Endothelial cell of umbilical vein (primary cell): ENCODE data around the gene ACTG2. TPM values are rescaled to one million over a fixed set of nuclear protein-coding genes. Genes with fewer than 3 reads are reported as not detected.

Experiments used
- BruUV-seq: library from RNA; stranded (reverse); fragments of 400-500 nt; replicated peaks from 2 replicates; lab custom pipeline; 2021; lab: Mats Ljungman, UMichigan
- CTCF ChIA-PET: fragments of 300-600, 350-600 bp; sonication (Branson Sonifier 250); formaldehyde crosslinking; loops from one replicate; lab custom pipeline; 2021; ENCODE audit warnings: antibody characterized with exemption, inconsistent platforms; lab: Charles Lee
- POLR2A ChIA-PET: fragments of 300-600, 350-600 bp; sonication (Branson Sonifier 250); formaldehyde crosslinking; loops from one replicate; lab custom pipeline; 2021; ENCODE audit warnings: antibody characterized with exemption, inconsistent platforms; lab: Charles Lee
- DNase-seq: peaks from one replicate; pipeline ENCODE4 v3.0.0-alpha.2; 2011; ENCODE audit warnings: low read depth, low spot score
- FAIRE-seq: peaks from 2 replicates; lab custom pipeline; 2011; peaks lifted over from hg19 to GRCh38; lab: Jason Lieb, UNC
- H2AFZ ChIP-seq: 2 replicates; pipeline ENCODE4 v1.6.0; 2012; ENCODE audit warnings: low read depth, low read length, control low read depth, inconsistent platforms
- H3K27ac ChIP-seq: 2 replicates; pipeline ENCODE4 v1.5.1; 2011; ENCODE audit warnings: low read depth, mild to moderate bottlenecking, control low read depth, low read length, moderate library complexity; ENCODE audit not compliant: insufficient read depth
- H3K27me3 ChIP-seq, 2 experiments: 2 replicates each; pipeline versions ENCODE4 v1.6.0 to v1.6.1; 2011; ENCODE audit warnings: low read length in 2 of 2, mixed read lengths in 1 of 2; ENCODE audit not compliant: control insufficient read depth in 2 of 2, insufficient read depth in 2 of 2
- H3K36me3 ChIP-seq, 2 experiments: 2 replicates in 1 of 2; 3 replicates in 1 of 2; pipeline ENCODE4 v1.5.1; 2011; ENCODE audit warnings: low read length in 2 of 2, mild to moderate bottlenecking in 1 of 2, moderate library complexity in 1 of 2; ENCODE audit not compliant: control insufficient read depth in 2 of 2, insufficient read depth in 2 of 2; ENCODE audit errors: extremely low read depth in 1 of 2
- H3K4me1 ChIP-seq: 3 replicates; pipeline ENCODE4 v1.5.1; 2011; ENCODE audit warnings: mild to moderate bottlenecking, low read length; ENCODE audit not compliant: control insufficient read depth, insufficient read depth; ENCODE audit errors: extremely low read depth
- H3K4me2 ChIP-seq: 2 replicates; pipeline ENCODE4 v1.6.1; 2011; ENCODE audit warnings: low read length, control low read depth, mixed read lengths; ENCODE audit not compliant: insufficient read depth
- H3K4me3 ChIP-seq, 3 experiments: fragments of 200-600 bp in 1 of 3; sonication (generic), shearing (Covaris generic) in 1 of 3; replicated peaks in 1 of 3; 2 replicates each; pipeline ENCODE4 v1.5.1; 2011 to 2016; ENCODE audit warnings: control low read depth in 3 of 3, low read length in 3 of 3, mild to moderate bottlenecking in 2 of 3, inconsistent platforms in 1 of 3, low read depth in 1 of 3, moderate library complexity in 1 of 3; ENCODE audit not compliant: insufficient read depth in 1 of 3
- H3K79me2 ChIP-seq: 2 replicates; pipeline ENCODE4 v1.6.0; 2012; ENCODE audit warnings: low read length, inconsistent platforms; ENCODE audit not compliant: control insufficient read depth, insufficient read depth
- H3K9ac ChIP-seq: replicated peaks from 2 replicates; pipeline ENCODE3; 2011; ENCODE audit warnings: low read length, control low read depth; ENCODE audit not compliant: insufficient read depth; ENCODE audit errors: extremely low read depth
- H3K9me1 ChIP-seq: replicated peaks from 3 replicates; pipeline ENCODE4 v1.6.0; 2011; ENCODE audit warnings: mild to moderate bottlenecking, low read length; ENCODE audit not compliant: control insufficient read depth, insufficient read depth; ENCODE audit errors: extremely low read depth
- H3K9me3 ChIP-seq: replicated peaks from 2 replicates; pipeline ENCODE4 v1.5.1; 2012; ENCODE audit warnings: low read length, inconsistent platforms; ENCODE audit not compliant: control insufficient read depth, insufficient read depth
- H4K20me1 ChIP-seq: replicated peaks from 2 replicates; pipeline ENCODE3; 2011; ENCODE audit warnings: mild to moderate bottlenecking, low read length; ENCODE audit not compliant: control insufficient read depth, insufficient read depth; ENCODE audit errors: extremely low read depth
- CTCF ChIP-seq, 2 donors: IDR thresholded peaks; 1 replicate in 1 of 2; 2 replicates in 1 of 2; pipeline ENCODE4 v1.5.1; 2011; ENCODE audit warnings: low read length in 2 of 2, mild to moderate bottlenecking in 2 of 2, moderate library complexity in 2 of 2, control low read depth in 1 of 2, inconsistent platforms in 1 of 2, low read depth in 1 of 2; ENCODE audit not compliant: insufficient read depth in 1 of 2; ENCODE audit errors: extremely low read depth in 1 of 2
- EZH2 ChIP-seq: IDR thresholded peaks from 2 replicates; pipeline ENCODE4 v1.6.1; 2012; ENCODE audit warnings: borderline replicate concordance, low read depth, mild to moderate bottlenecking, moderate library complexity, low read length, inconsistent platforms; ENCODE audit not compliant: severe bottlenecking
- FOS ChIP-seq: IDR thresholded peaks from 2 replicates; pipeline ENCODE4 v1.6.1; 2011; ENCODE audit warnings: mild to moderate bottlenecking, low read length, moderate library complexity, borderline replicate concordance; ENCODE audit not compliant: insufficient read depth
- GATA2 ChIP-seq: IDR thresholded peaks from 2 replicates; pipeline ENCODE4 v1.7.0; 2011; ENCODE audit warnings: low read depth, mild to moderate bottlenecking, moderate library complexity, mixed read lengths, low read length; ENCODE audit not compliant: insufficient read length, insufficient read depth
- JUN ChIP-seq: IDR thresholded peaks from 2 replicates; pipeline ENCODE4 v1.6.1; 2011; ENCODE audit warnings: borderline replicate concordance, low read depth; ENCODE audit not compliant: insufficient read length, insufficient read depth
- MAX ChIP-seq: IDR thresholded peaks from 2 replicates; pipeline ENCODE4 v1.6.1; 2011; ENCODE audit not compliant: insufficient read depth, insufficient read length
- MYC ChIP-seq: IDR thresholded peaks from one replicate; pipeline ENCODE4 v1.6.1; 2011; ENCODE audit warnings: mild to moderate bottlenecking, low read depth, low read length
- POLR2A ChIP-seq: IDR thresholded peaks from 2 replicates; pipeline ENCODE4 v1.6.1; 2012; ENCODE audit warnings: low read depth, mild to moderate bottlenecking, control low read depth, low read length
- POLR2AphosphoS5 ChIP-seq: IDR thresholded peaks from 2 replicates; pipeline ENCODE4 v1.6.1; 2012; ENCODE audit warnings: low read depth, mild to moderate bottlenecking, control low read depth, low read length, moderate library complexity; ENCODE audit not compliant: insufficient read depth
- dilution Hi-C: fragments of 300-500 bp; cut with MboI; formaldehyde crosslinking; loops from one replicate; pipeline ENCODE4 v1.15.0; 2019; ENCODE audit warnings: low sequenced_read_pairs; ENCODE audit not compliant: extremely low pct_ligation_motif_present
- intact Hi-C: fragments of 100-400 bp; cut with micrococcal nuclease; formaldehyde crosslinking; loops from one replicate; pipeline ENCODE4 v1.10.0; 2022
- polyA plus RNA-seq, 4 experiments: library from polyadenylated mRNA; depleted of rRNA in 3 of 4; stranded (reverse) in 3 of 4; unstranded in 1 of 4; fragments of >200 nt; gene quantifications; 2 replicates each; pipeline versions ENCODE4 v1.2.1 to v1.2.3, GENCODE V29; 2011 to 2012; ENCODE audit warnings: missing spikeins in 1 of 4
- total RNA-seq: library from RNA; stranded (reverse); gene quantifications from 2 replicates; pipeline ENCODE4 v1.2.3, GENCODE V29; 2021

ACTG2 gene
- total and polyA plus RNA-seq, 2 donors (not counting 3 experiments of a cell fraction or from before 2014, with no cell fraction given) = not detected

GRCh38 chr2:73894475-73894850 lies 1.7 kb downstream of the ACTG2 start:
- DNase-seq = no peak
- TF ChIP-seq EZH2 (no peak), GATA2 (no peak), MAX (no peak), POLR2A (no peak), FOS (no peak), JUN (no peak), MYC (no peak), POLR2AphosphoS5 (no peak), CTCF (IDR thresholded peaks at IDR 0.05; ENCODE audit: extremely low read depth in 1 of 2, insufficient read depth in 1 of 2, low read depth in 1 of 2, low read length in 2 of 2) (no peak)
- H3K4me3 ChIP-seq = no peak overlapping the region
- CTCF ChIA-PET = no interaction called here
- H3K4me2 ChIP-seq = no peak overlapping the region
- no peaks in the 10 kb centered on the region for H3K79me2 ChIP-seq
- POLR2A ChIA-PET = no interaction called here
- no peak overlapping the region for H3K27ac ChIP-seq
- H3K9ac ChIP-seq = no peak overlapping the region
- no peaks in the 10 kb centered on the region for H4K20me1 ChIP-seq
- no peaks in the 10 kb centered on the region for H3K9me3 ChIP-seq
- no TSS peak for BruUV-seq
- dilution Hi-C loops = no loop called here
- H2AFZ ChIP-seq = no peak overlapping the region
- H3K27me3 ChIP-seq = peaks cover 0 to 4% of the 10 kb centered on the region in 2 experiments
- H3K4me1 ChIP-seq = no peaks in the 10 kb centered on the region
- no peaks in the 10 kb centered on the region for H3K9me1 ChIP-seq
- H3K36me3 ChIP-seq = no peaks in the 10 kb centered on the region
- FAIRE-seq = no peak
- intact Hi-C loops = no loop called here
